ENCODE measurements around the gene MINDY1. TPM values are rescaled to one million over a fixed set of nuclear protein-coding genes. Genes with fewer than 3 reads are reported as not detected.

The MINDY1 gene
- 10 to 100 TPM; 26.2 to 33.5 (median 26.5) TPM for total RNA-seq

- peak; percentile 72 to 74 for DNase-seq (ENCODE audit: low spot score in 2 of 2)
- H3K4me3 ChIP-seq, result peak within 1 kb of the TSS; percentile 51 to 83 (median 66)
- peak within 1 kb of the TSS; percentile 94 to 96 for H3K27ac ChIP-seq
- H3K9me3 ChIP-seq, result no peaks in the 10 kb centered on the region
- no peaks in the 10 kb centered on the region for H3K27me3 ChIP-seq
- TF ChIP-seq CTCF (IDR thresholded peaks at IDR 0.05), result peak; percentile 48 to 64 (median 58)
- peak; percentile 35 to 76 (median 69) for TF ChIP-seq POLR2AphosphoS5 (IDR thresholded peaks at IDR 0.05)
- no peak for TF ChIP-seq POLR2A (IDR thresholded peaks at IDR 0.05)
- no peaks in the 10 kb centered on the region for H3K36me3 ChIP-seq
- intact Hi-C loops (cut with DNase I; ENCODE audit: low total_unique reads), result no loop called here
- H3K4me1 ChIP-seq, result peaks cover 0 to 30% of the 10 kb centered on the region in 2 donors
Measured at GRCh38 chr1:151006327-151007052, at the start of gene MINDY1. Gene MINDY1, minus strand, starts transcription at chr1:151006902. Its CDS starts 4,285 bp downstream, at chr1:151002617.

GRCh38 chr1:151056149-151056548 is 49.4 kb upstream of the MINDY1 start:
- no peaks in the 10 kb centered on the region for H3K27me3 ChIP-seq
- intact Hi-C loops (cut with DNase I; ENCODE audit: low total_unique reads), result no loop called here
- no peak for DNase-seq (ENCODE audit: low spot score in 2 of 2)
- peak overlapping the region; percentile 92 to 98 for H3K27ac ChIP-seq
- TF ChIP-seq POLR2A (IDR thresholded peaks at IDR 0.05) (no peak), POLR2AphosphoS5 (IDR thresholded peaks at IDR 0.05) (no peak), CTCF (IDR thresholded peaks at IDR 0.05) (no peak)
- peaks cover 9% of the 10 kb centered on the region for H3K36me3 ChIP-seq
- peaks cover 4 to 24% of the 10 kb centered on the region in 2 donors for H3K4me1 ChIP-seq
- peak overlapping the region; percentile 1 to 96 (median 6) for H3K4me3 ChIP-seq
- no peaks in the 10 kb centered on the region for H3K9me3 ChIP-seq

GRCh38 chr1:151055581-151055980 is 48.9 kb upstream of the MINDY1 start:
- H3K27ac ChIP-seq, result peak overlapping the region; percentile 92 to 98
- peaks cover 4 to 24% of the 10 kb centered on the region in 2 donors for H3K4me1 ChIP-seq
- TF ChIP-seq POLR2AphosphoS5 (IDR thresholded peaks at IDR 0.05), result no peak
- no peak for TF ChIP-seq POLR2A (IDR thresholded peaks at IDR 0.05)
- TF ChIP-seq CTCF (IDR thresholded peaks at IDR 0.05), result no peak
- intact Hi-C loops (cut with DNase I; ENCODE audit: low total_unique reads), result no loop called here
- H3K9me3 ChIP-seq, result no peaks in the 10 kb centered on the region
- no peak for DNase-seq (ENCODE audit: low spot score in 2 of 2)
- H3K27me3 ChIP-seq, result no peaks in the 10 kb centered on the region
- peak overlapping the region in 2 of 3 donors; percentile 6 to 7 for H3K4me3 ChIP-seq
- peaks cover 9% of the 10 kb centered on the region for H3K36me3 ChIP-seq

- Histone ChIP-seq H3K27ac (peak overlapping the region; percentile 92 to 98), H3K9me3 (no peaks in the 10 kb centered on the region), H3K27me3 (no peaks in the 10 kb centered on the region), H3K4me3 (no peak overlapping the region), H3K36me3 (peaks cover 9% of the 10 kb centered on the region), H3K4me1 (peaks cover 4 to 24% of the 10 kb centered on the region in 2 donors)
- intact Hi-C loops (cut with DNase I; ENCODE audit: low total_unique reads), result no loop called here
- TF ChIP-seq CTCF (IDR thresholded peaks at IDR 0.05) (no peak), POLR2AphosphoS5 (IDR thresholded peaks at IDR 0.05) (no peak), POLR2A (IDR thresholded peaks at IDR 0.05) (no peak)
- no peak for DNase-seq (ENCODE audit: low spot score in 2 of 2)
Measured at GRCh38 chr1:151054971-151055547, 48.4 kb upstream of the MINDY1 start.

Measured in breast epithelium (tissue), 4 donors.